Hematopoietic multipotent progenitor cell treated with erythropoietin and hydrocortisone succinate and interleukin-3 and kit ligand, for 17 days (in vitro differentiated cells): ENCODE data around the gene FAP.
A peak's percentile ranks its signal among the peaks of the same experiment; 100 is the strongest.

Source experiments
- DNase-seq: peaks from one replicate; pipeline ENCODE4 v3.0.0-alpha.2; 2015; ENCODE audit warnings: low spot score

FAP gene

GRCh38 chr2:162126111-162126519 is 117.1 kb downstream of the FAP start:
- DNase-seq: no peak

- DNase-seq: no peak
Measured at GRCh38 chr2:162125138-162125537, 118.1 kb downstream of the FAP start.

GRCh38 chr2:162123806-162124758 is 119.2 kb downstream of the FAP start:
- peak; percentile 72 for DNase-seq
